ENCODE measurements around the gene YDJC. TPM values are rescaled to one million over a fixed set of nuclear protein-coding genes. Genes with fewer than 3 reads are reported as not detected.
A peak's percentile ranks its signal among the peaks of the same experiment; 100 is the strongest.

The YDJC gene
- total and polyA plus RNA-seq, 9 of the 15 experiments (the other 6 are each of a cell fraction or from before 2014, with no cell fraction given) = 13.5 to 871 (median 164) TPM

DNA sequence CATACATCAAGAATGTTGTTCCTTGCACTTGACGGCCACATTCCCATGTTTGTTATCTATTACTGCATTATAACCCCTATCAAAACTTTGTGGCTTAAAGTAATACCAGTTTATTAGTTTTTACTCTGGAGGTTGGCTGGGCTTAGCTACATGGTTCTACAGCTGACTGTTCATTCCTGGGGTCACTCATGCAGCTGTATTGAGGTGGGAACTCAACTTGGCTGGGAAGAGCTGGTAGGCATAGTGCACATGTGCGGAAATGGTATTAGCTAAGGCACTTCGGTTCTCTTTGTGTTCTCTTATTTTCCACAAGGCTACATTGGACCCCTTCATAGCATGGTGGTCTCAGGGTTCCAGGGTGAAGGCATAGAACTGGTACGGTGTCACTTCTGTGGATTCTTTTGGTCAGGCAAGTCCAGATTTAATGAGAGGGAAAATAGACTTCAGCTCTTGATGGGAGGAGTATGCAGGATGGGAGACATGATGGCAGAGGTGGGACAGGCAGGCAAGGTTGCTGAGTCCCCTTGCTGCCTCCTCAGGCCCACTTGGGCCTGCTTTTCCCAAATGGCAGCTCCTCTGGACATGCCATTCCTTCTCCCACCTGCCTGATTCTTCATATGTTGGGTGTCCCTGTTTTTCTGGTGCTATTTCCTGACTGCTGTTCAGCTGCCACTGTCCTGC, 16.1 kb downstream of the YDJC start (continued):
- TF ChIP-seq ZBTB11 (CRISPR knock-in tag; IDR thresholded peaks at IDR 0.05) = 0 out of 6 replicates have a peak, but pooled peaks of 1 of the 3 experiments have one; percentile 14

DNA sequence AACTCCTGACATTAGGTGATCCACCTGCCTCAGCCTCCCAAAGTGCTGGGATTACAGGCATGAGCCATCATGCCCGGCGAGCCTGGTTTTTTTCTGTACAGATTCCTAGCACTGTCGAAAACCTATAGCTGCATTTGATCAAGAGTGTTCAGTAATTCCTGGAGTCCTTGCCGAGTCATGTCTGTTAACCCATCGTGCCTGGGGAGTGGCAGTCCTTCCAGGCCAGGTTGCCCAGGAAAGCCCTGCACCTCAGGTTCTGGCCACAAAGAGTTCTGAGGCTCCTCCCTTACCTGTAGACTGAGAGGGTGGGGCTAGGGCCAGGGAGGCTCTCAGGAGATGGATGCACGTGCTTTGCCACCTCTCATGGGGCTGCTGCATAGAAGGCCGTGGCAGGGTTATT, 17.0 kb downstream of the YDJC start:
- no peak overlapping the region for H3K27ac ChIP-seq (ENCODE audit: extremely low read depth, low read depth, low read length)
- 80% methylated on average over 7 of the region's 7 CpGs for WGBS (ENCODE audit: insufficient coverage, low coverage, missing lambda C conversion rate)
- no TSS peak for BruUV-seq (replicated peaks)
- H3K9me3 ChIP-seq (replicated peaks; ENCODE audit: control insufficient read depth, insufficient read depth, low read depth, low read length) = no peaks in the 10 kb centered on the region
- ATAC-seq = peak; percentile 7; the same call in 2 of the 3 replicates
- peak in 3 of 4 experiments; percentile 35 to 75 (median 71) for DNase-seq (ENCODE audit: extremely low read depth in 1 of 4, low spot score in 3 of 4)
- no peak overlapping the region for H3K4me3 ChIP-seq
- FAIRE-seq = no peak
- H3K36me3 ChIP-seq (ENCODE audit: control insufficient read depth, insufficient read depth, low read length) = peaks cover 84% of the 10 kb centered on the region
- peaks cover 0 to 4% of the 10 kb centered on the region in 2 experiments; a peak in 4 of 5 replicates for H3K4me1 ChIP-seq (replicated peaks in 1 of 2; ENCODE audit: control insufficient read depth in 2 of 2, insufficient read depth in 2 of 2, low read length in 2 of 2)
- no peak overlapping the region for H3K4me2 ChIP-seq (ENCODE audit: insufficient read depth, low read length)
- POLR2A ChIA-PET = interaction anchor here (2.0 to 76.8 kb wide), 3 partner anchors 4 to 44 kb away, joined by 6 to 4622 read pairs (median 4622); partner anchors contain the start of genes CCDC116, SDF2L1 and YDJC
- peaks cover under 1% of the 10 kb centered on the region for H3K9me1 ChIP-seq (ENCODE audit: control insufficient read depth, insufficient read depth, low read length)
- peaks cover 27% of the 10 kb centered on the region for H4K20me1 ChIP-seq (replicated peaks; ENCODE audit: control insufficient read depth, insufficient read depth, low read length)
- CTCF ChIA-PET (ENCODE audit: low intra/inter-chr PET ratio) = no interaction called here
- 0 out of 4 replicates have a peak overlapping the region, but pooled peaks of 1 of the 2 experiments have one; percentile 1 for H3K9ac ChIP-seq (ENCODE audit: insufficient read depth in 1 of 2, low read depth in 2 of 2, low read length in 2 of 2)
- intact Hi-C loops (cut with micrococcal nuclease) = no loop called here
- in situ Hi-C loops (cut with MboI) = no loop called here
- H2AFZ ChIP-seq (ENCODE audit: low read depth, low read length) = no peak overlapping the region
- H3K27me3 ChIP-seq (ENCODE audit: control insufficient read depth in 2 of 2, insufficient read depth in 2 of 2, low read length in 2 of 2) = no peaks in the 10 kb centered on the region
- H3K79me2 ChIP-seq (ENCODE audit: control insufficient read depth, insufficient read depth, low read length) = peaks cover 85% of the 10 kb centered on the region
- no peak for TF ChIP-seq TFAM (CRISPR knock-in tag; conservative IDR thresholded peaks at IDR 0.05)
- TF ChIP-seq HMBOX1 (IDR thresholded peaks at IDR 0.05) = no peak
- TF ChIP-seq, protein P1, sequence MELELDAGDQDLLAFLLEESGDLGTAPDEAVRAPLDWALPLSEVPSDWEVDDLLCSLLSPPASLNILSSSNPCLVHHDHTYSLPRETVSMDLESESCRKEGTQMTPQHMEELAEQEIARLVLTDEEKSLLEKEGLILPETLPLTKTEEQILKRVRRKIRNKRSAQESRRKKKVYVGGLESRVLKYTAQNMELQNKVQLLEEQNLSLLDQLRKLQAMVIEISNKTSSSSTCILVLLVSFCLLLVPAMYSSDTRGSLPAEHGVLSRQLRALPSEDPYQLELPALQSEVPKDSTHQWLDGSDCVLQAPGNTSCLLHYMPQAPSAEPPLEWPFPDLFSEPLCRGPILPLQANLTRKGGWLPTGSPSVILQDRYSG (tag; conservative IDR thresholded peaks at IDR 0.05; ENCODE audit: low read depth) = no peak
- no peak for TF ChIP-seq BCLAF1 (IDR thresholded peaks at IDR 0.05; ENCODE audit: borderline replicate concordance in 1 of 2, control insufficient read depth in 1 of 2, low read depth in 2 of 2, low read length in 1 of 2)
- TF ChIP-seq KLF6 (CRISPR knock-in tag; IDR thresholded peaks at IDR 0.05; ENCODE audit: borderline replicate concordance) = no peak
- no peak for TF ChIP-seq PPARD (CRISPR knock-in tag; IDR thresholded peaks at IDR 0.05)
- TF ChIP-seq ILK (tag; IDR thresholded peaks at IDR 0.05; ENCODE audit: borderline replicate concordance, low read depth) = no peak

All from K562 (cell line).